MM.1S (cell line): ENCODE measurements around the gene C2CD3.

ENCODE experiments used
- DNase-seq: peaks from one replicate; pipeline ENCODE4 v3.0.0-alpha.2; 2015
- H2AFZ ChIP-seq: fragments of 300-600 bp; sonication (generic); 2 replicates; pipeline ENCODE4 v1.6.0; 2016; ENCODE audit warnings: antibody characterized with exemption, low read length
- H3F3A ChIP-seq: fragments of 300-600 bp; sonication (generic); 2 replicates; pipeline ENCODE4 v1.6.1; 2016; ENCODE audit warnings: mild to moderate bottlenecking, antibody characterized with exemption, low read length, moderate library complexity, mixed read lengths; ENCODE audit not compliant: insufficient read depth
- H3K27ac ChIP-seq: fragments of 300-600 bp; sonication (generic); 2 replicates; pipeline ENCODE4 v1.5.1; 2016; ENCODE audit warnings: mild to moderate bottlenecking, low read length
- H3K27me3 ChIP-seq: fragments of 300-600 bp; sonication (generic); replicated peaks from 2 replicates; pipeline ENCODE4 v1.6.0; 2016; ENCODE audit warnings: low read length; ENCODE audit not compliant: insufficient read depth
- H3K36me3 ChIP-seq: fragments of 300-600 bp; sonication (generic); replicated peaks from 2 replicates; pipeline ENCODE4 v1.6.1; 2016; ENCODE audit warnings: mild to moderate bottlenecking, low read length, mixed read lengths; ENCODE audit not compliant: insufficient read depth
- H3K4me1 ChIP-seq: fragments of 300-600 bp; sonication (generic); 2 replicates; pipeline ENCODE4 v1.6.1; 2016; ENCODE audit warnings: low read length, mixed read lengths
- H3K4me2 ChIP-seq: fragments of 300-600 bp; sonication (generic); 2 replicates; pipeline ENCODE4 v1.6.0; 2016; ENCODE audit warnings: low read depth, low read length
- H3K4me3 ChIP-seq: fragments of 300-600 bp; sonication (generic); 2 replicates; pipeline ENCODE4 v1.5.1; 2016; ENCODE audit warnings: low read length, mixed read lengths
- H3K79me2 ChIP-seq: fragments of 300-600 bp; sonication (generic); 2 replicates; pipeline ENCODE4 v1.6.1; 2016; ENCODE audit warnings: mixed run types, low read length, mixed read lengths
- H3K9ac ChIP-seq: fragments of 300-600 bp; sonication (generic); 2 replicates; pipeline ENCODE4 v1.6.1; 2016; ENCODE audit warnings: low read length, mixed read lengths
- H3K9me2 ChIP-seq: fragments of 300-600 bp; sonication (generic); replicated peaks from 2 replicates; pipeline ENCODE4 v1.6.1; 2016; ENCODE audit warnings: mild to moderate bottlenecking, low read length, mixed read lengths; ENCODE audit not compliant: insufficient read depth
- H3K9me3 ChIP-seq: fragments of 300-600 bp; sonication (generic); replicated peaks from 2 replicates; pipeline ENCODE4 v1.6.1; 2016; ENCODE audit warnings: mild to moderate bottlenecking, low read length, mixed read lengths; ENCODE audit not compliant: insufficient read depth
- H4K20me1 ChIP-seq: fragments of 300-600 bp; sonication (generic); 2 replicates; pipeline ENCODE4 v1.6.1; 2016; ENCODE audit warnings: mild to moderate bottlenecking, low read length, moderate library complexity, mixed read lengths; ENCODE audit not compliant: insufficient read depth
- EZH2 ChIP-seq: fragments of 300-600 bp; sonication (generic); optimal IDR thresholded peaks from 2 replicates; pipeline ENCODE3; 2017; ENCODE audit warnings: low read depth, mild to moderate bottlenecking, antibody characterized with exemption, low read length, mixed read lengths
- EZH2phosphoT487 ChIP-seq: fragments of 300-600 bp; sonication (generic); IDR thresholded peaks from 2 replicates; pipeline ENCODE4 v1.6.1; 2018; ENCODE audit warnings: antibody characterized with exemption, low read length
- TF ChIP-seq, protein P1 (sequence below): fragments of 300-600 bp; sonication (generic); IDR thresholded peaks from 2 replicates; pipeline ENCODE4 v1.5.1; 2016; ENCODE audit warnings: antibody characterized with exemption, low read length, mixed read lengths

Gene C2CD3

GRCh38 chr11:73999581-74000306 is 171.1 kb downstream of the C2CD3 start:
- TF ChIP-seq, protein P1, sequence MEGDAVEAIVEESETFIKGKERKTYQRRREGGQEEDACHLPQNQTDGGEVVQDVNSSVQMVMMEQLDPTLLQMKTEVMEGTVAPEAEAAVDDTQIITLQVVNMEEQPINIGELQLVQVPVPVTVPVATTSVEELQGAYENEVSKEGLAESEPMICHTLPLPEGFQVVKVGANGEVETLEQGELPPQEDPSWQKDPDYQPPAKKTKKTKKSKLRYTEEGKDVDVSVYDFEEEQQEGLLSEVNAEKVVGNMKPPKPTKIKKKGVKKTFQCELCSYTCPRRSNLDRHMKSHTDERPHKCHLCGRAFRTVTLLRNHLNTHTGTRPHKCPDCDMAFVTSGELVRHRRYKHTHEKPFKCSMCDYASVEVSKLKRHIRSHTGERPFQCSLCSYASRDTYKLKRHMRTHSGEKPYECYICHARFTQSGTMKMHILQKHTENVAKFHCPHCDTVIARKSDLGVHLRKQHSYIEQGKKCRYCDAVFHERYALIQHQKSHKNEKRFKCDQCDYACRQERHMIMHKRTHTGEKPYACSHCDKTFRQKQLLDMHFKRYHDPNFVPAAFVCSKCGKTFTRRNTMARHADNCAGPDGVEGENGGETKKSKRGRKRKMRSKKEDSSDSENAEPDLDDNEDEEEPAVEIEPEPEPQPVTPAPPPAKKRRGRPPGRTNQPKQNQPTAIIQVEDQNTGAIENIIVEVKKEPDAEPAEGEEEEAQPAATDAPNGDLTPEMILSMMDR, result no peak
- TF ChIP-seq EZH2phosphoT487 (no peak), EZH2 (no peak)
- no peak overlapping the region for H3K4me3 ChIP-seq
- H3K4me1 ChIP-seq, result no peaks in the 10 kb centered on the region

GRCh38 chr11:73998846-73999575 is 171.8 kb downstream of the C2CD3 start:
- Histone ChIP-seq H3K27me3 (no peaks in the 10 kb centered on the region), H3K4me1 (no peaks in the 10 kb centered on the region), H3K36me3 (no peaks in the 10 kb centered on the region), H3K9ac (no peak overlapping the region), H3K4me2 (no peak overlapping the region), H3F3A (no peaks in the 10 kb centered on the region), H3K79me2 (no peaks in the 10 kb centered on the region), H3K27ac (no peak overlapping the region), H4K20me1 (no peaks in the 10 kb centered on the region), H3K9me2 (no peaks in the 10 kb centered on the region), H2AFZ (no peak overlapping the region), H3K4me3 (no peak overlapping the region), H3K9me3 (no peaks in the 10 kb centered on the region)
- TF ChIP-seq, protein P1, result no peak
- TF ChIP-seq EZH2phosphoT487 (no peak), EZH2 (no peak)
- no peak for DNase-seq

More at GRCh38 chr11:73999581-74000306, 171.1 kb downstream of the C2CD3 start:
- Histone ChIP-seq H3K27me3 (no peaks in the 10 kb centered on the region), H4K20me1 (no peaks in the 10 kb centered on the region), H3K4me2 (no peak overlapping the region), H3K9me2 (no peaks in the 10 kb centered on the region), H3K9me3 (no peaks in the 10 kb centered on the region), H3K27ac (no peak overlapping the region), H3K9ac (no peak overlapping the region), H3K79me2 (no peaks in the 10 kb centered on the region), H3K36me3 (no peaks in the 10 kb centered on the region), H2AFZ (no peak overlapping the region), H3F3A (no peaks in the 10 kb centered on the region)
- DNase-seq, result no peak

GRCh38 chr11:73997120-73997770 is 173.6 kb downstream of the C2CD3 start:
- H3K4me2 ChIP-seq, result no peak overlapping the region
- no peaks in the 10 kb centered on the region for H3F3A ChIP-seq
- H2AFZ ChIP-seq, result no peak overlapping the region
- no peak for TF ChIP-seq EZH2
- TF ChIP-seq, protein P1, result no peak
- TF ChIP-seq EZH2phosphoT487, result no peak
- no peak overlapping the region for H3K9ac ChIP-seq
- no peaks in the 10 kb centered on the region for H3K36me3 ChIP-seq
- H3K27me3 ChIP-seq, result no peaks in the 10 kb centered on the region
- no peak overlapping the region for H3K4me3 ChIP-seq
- no peaks in the 10 kb centered on the region for H3K4me1 ChIP-seq
- H3K9me3 ChIP-seq, result no peaks in the 10 kb centered on the region
- no peak for DNase-seq
- H3K9me2 ChIP-seq, result no peaks in the 10 kb centered on the region
- H4K20me1 ChIP-seq, result no peaks in the 10 kb centered on the region
- H3K27ac ChIP-seq, result no peak overlapping the region
- H3K79me2 ChIP-seq, result no peaks in the 10 kb centered on the region
